GM12801 (cell line): ENCODE results near the gene SORL1-AS1.

Experiments used
- CTCF ChIP-seq: IDR thresholded peaks from one replicate; pipeline ENCODE4 v1.5.1; 2011; ENCODE audit warnings: control low read depth; ENCODE audit not compliant: insufficient read length; ENCODE audit errors: extremely low read depth

Gene SORL1-AS1

GRCh38 chr11:121472312-121472711 is 19.5 kb upstream of the SORL1-AS1 start:
- no peak for TF ChIP-seq CTCF

- TF ChIP-seq CTCF: no peak
These were observed 18.4 kb upstream of the SORL1-AS1 start for GRCh38 chr11:121471167-121471566.

GRCh38 chr11:121469910-121470309 is 17.1 kb upstream of the SORL1-AS1 start:
- no peak for TF ChIP-seq CTCF

GRCh38 chr11:121467965-121468364 is 15.2 kb upstream of the SORL1-AS1 start:
- no peak for TF ChIP-seq CTCF

- TF ChIP-seq CTCF: no peak
These were observed 14.7 kb upstream of the SORL1-AS1 start for GRCh38 chr11:121467471-121467870.

GRCh38 chr11:121466063-121466794 is 13.5 kb upstream of the SORL1-AS1 start:
- TF ChIP-seq CTCF: no peak

- TF ChIP-seq CTCF: no peak
These were observed 12.9 kb upstream of the SORL1-AS1 start for GRCh38 chr11:121465709-121466062.
